ENCODE measurements around the gene TTLL7.

- TF ChIP-seq CTCF (IDR thresholded peaks at IDR 0.05; ENCODE audit: insufficient read depth, low read length, poor library complexity, severe bottlenecking): no peak
- no peak for TF ChIP-seq EZH2phosphoT487 (conservative IDR thresholded peaks at IDR 0.05; ENCODE audit: low read length)
These were observed 142.6 kb downstream of the TTLL7 start for GRCh38 chr1:83856381-83856780.
